D721Med (cell line): Measurements from ENCODE around the gene LRRC39.

Experiments
- DNase-seq: peaks from one replicate; pipeline ENCODE4 v3.0.0; 2011; ENCODE audit warnings: low spot score; ENCODE audit not compliant: insufficient read length
- FAIRE-seq: peaks from 2 replicates; lab custom pipeline; 2011; peaks lifted over from hg19 to GRCh38; lab: Jason Lieb, UNC
- TF ChIP-seq, protein P1 (sequence below): IDR thresholded peaks from 2 replicates; pipeline ENCODE4 v1.5.1; 2012; ENCODE audit warnings: mild to moderate bottlenecking, control low read depth; ENCODE audit not compliant: insufficient read depth; ENCODE audit errors: missing control alignments

Gene LRRC39

DNA sequence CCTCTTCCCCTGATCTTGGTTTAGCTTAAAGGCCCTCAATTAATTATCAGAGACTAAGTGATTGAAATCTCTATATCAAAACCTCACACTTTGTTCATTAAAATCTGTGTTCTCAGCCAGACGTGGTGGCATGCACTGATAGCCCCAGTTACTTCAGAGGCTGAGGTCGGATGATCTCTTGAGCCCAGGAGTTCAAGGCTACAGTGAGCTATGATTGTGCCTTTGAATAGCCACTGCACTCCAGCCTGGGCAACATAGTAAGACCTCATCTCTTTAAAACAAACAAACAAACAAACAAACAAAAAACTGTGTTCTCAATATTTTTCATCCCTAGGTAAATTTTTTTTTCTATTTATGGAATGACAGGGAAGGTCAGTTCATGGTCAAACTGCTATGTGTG, 26.4 kb downstream of the LRRC39 start:
- FAIRE-seq (no peak), DNase-seq (no peak)
- TF ChIP-seq, protein P1, sequence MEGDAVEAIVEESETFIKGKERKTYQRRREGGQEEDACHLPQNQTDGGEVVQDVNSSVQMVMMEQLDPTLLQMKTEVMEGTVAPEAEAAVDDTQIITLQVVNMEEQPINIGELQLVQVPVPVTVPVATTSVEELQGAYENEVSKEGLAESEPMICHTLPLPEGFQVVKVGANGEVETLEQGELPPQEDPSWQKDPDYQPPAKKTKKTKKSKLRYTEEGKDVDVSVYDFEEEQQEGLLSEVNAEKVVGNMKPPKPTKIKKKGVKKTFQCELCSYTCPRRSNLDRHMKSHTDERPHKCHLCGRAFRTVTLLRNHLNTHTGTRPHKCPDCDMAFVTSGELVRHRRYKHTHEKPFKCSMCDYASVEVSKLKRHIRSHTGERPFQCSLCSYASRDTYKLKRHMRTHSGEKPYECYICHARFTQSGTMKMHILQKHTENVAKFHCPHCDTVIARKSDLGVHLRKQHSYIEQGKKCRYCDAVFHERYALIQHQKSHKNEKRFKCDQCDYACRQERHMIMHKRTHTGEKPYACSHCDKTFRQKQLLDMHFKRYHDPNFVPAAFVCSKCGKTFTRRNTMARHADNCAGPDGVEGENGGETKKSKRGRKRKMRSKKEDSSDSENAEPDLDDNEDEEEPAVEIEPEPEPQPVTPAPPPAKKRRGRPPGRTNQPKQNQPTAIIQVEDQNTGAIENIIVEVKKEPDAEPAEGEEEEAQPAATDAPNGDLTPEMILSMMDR: no peak

GRCh38 chr1:100147875-100148274, 30.2 kb downstream of the LRRC39 start:
- DNase-seq (no peak), FAIRE-seq (no peak)
- TF ChIP-seq, protein P1: no peak

DNA sequence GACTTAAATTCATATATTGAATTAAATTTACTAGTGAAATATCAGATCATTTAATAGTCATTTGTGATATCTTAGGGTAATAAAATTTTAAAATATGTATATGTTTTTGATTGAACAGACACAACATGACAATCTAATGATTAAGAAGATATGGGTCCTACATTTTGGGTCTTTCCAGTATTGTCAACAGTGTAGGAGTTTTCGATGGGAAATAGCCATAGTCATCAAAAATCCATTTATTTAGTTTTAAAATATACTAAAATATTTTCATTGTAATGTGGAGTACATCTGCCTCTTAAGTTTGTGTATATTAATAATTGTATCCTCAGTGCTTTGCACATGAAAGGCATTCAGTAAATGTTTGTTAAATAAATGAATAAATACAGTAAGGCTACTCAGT, 31.1 kb downstream of the LRRC39 start:
- DNase-seq (no peak), FAIRE-seq (no peak)
- TF ChIP-seq, protein P1: no peak

GRCh38 chr1:100145116-100145515, 32.9 kb downstream of the LRRC39 start:
- FAIRE-seq (no peak), DNase-seq (no peak)
- TF ChIP-seq, protein P1: no peak

DNA sequence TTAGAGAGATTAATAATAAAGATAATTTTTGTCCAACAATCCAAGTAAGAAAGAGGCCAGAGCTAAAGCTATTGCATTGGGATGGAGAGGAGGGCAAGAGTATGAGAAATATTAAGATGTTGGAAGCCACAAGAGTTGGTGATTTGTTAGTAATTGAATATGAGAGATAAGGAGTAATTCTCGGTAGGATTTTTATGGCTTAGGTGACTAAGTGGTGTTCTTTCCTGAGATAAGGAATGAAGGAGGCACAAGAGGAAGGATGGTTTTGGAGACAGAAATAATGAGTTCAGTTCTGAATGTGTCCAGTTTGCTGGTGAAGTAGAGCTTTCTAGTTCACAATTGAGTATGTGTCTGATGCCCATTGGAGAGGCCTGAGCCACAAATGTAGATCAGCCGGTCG, 35.7 kb downstream of the LRRC39 start:
- no peak for FAIRE-seq
- no peak for DNase-seq
- TF ChIP-seq, protein P1: no peak

DNA sequence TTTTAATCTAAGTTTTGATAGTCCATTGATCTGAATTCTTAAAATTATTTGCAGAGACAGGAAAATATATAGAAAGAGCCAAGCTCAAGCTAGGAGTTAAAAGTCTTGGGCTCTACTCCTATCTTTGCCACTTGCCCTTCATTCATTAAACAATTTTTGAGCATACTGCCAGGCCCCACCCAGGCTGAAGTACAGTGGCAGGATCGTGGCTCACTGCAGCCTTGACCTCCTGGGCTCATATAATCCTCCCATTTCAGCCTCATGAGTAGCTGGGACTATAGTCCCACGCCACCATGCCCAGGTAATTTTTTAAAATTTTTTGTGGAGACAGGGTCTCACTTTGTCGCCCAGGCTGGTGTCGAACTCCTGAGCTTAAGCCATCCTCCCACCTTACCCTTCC, 36.9 kb downstream of the LRRC39 start:
- FAIRE-seq (no peak), DNase-seq (no peak)

DNA sequence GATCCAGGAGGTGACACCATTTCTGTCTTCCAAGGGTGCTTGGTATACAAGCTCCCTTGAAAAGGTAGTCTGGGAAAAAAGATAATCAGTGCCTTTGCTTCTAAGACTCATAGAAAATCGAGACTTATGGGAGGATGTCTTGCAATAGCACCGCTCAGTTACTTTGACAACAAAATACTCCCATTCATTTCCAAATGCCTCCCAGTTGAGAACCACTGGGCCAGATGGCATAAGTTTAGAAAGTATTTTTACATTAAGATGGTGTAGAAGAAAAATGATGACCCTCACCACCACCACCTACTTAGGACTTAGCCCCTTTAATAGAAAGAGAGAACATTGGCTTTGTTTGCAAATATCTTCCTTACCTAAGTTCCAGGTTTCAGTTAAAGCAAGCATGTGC, 40.5 kb downstream of the LRRC39 start:
- DNase-seq (no peak), FAIRE-seq (no peak)
- TF ChIP-seq, protein P1: no peak

More for the DNA sequence above, 36.9 kb downstream of the LRRC39 start:
- TF ChIP-seq, protein P1: no peak
